ENCODE results near the gene FTSJ1. TPM values are rescaled to one million over a fixed set of nuclear protein-coding genes. Genes with fewer than 3 reads are reported as not detected.
"Not testable (repeated sequence)": the region's sequence is repeated elsewhere in the genome, so short reads cannot be mapped to it uniquely, and the experiment has no call there.

FTSJ1 gene
- total RNA-seq, 1 donor from 2014 or later = 154 TPM

DNA sequence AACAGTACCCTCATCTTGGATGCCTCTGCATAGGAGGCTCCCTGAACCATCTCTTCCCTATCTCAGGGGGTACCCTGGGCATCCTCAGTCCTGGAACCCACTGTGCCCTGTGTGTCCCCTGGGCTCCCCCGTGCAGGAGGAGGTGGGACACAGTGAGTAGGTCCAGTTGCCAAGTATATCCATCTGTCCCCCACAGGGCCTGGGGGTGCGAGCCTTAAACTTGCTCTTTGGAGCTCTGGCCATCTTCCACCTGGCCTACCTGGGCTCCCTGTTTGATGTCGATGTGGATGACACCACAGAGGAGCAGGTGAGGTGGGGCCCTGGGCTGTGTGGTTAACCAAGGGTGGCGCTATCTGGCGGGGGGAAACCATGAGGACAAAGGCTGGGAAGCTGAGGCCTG is 41.0 kb downstream of the FTSJ1 start:
- no peak for FAIRE-seq
- no peaks in the 10 kb centered on the region for H3K27me3 ChIP-seq (ENCODE audit: control insufficient read depth, insufficient read depth, low read length)
- DNase-seq (ENCODE audit: low read depth) = no peak
- TF ChIP-seq, protein P1, sequence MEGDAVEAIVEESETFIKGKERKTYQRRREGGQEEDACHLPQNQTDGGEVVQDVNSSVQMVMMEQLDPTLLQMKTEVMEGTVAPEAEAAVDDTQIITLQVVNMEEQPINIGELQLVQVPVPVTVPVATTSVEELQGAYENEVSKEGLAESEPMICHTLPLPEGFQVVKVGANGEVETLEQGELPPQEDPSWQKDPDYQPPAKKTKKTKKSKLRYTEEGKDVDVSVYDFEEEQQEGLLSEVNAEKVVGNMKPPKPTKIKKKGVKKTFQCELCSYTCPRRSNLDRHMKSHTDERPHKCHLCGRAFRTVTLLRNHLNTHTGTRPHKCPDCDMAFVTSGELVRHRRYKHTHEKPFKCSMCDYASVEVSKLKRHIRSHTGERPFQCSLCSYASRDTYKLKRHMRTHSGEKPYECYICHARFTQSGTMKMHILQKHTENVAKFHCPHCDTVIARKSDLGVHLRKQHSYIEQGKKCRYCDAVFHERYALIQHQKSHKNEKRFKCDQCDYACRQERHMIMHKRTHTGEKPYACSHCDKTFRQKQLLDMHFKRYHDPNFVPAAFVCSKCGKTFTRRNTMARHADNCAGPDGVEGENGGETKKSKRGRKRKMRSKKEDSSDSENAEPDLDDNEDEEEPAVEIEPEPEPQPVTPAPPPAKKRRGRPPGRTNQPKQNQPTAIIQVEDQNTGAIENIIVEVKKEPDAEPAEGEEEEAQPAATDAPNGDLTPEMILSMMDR (IDR thresholded peaks at IDR 0.05; ENCODE audit: insufficient read depth, low read length, severe bottlenecking) = no peak
- peaks cover 8% of the 10 kb centered on the region for H3K36me3 ChIP-seq (ENCODE audit: control insufficient read depth, insufficient read depth, low read length)
- no peak overlapping the region for H3K4me3 ChIP-seq (ENCODE audit: low read depth, low read length)

DNA sequence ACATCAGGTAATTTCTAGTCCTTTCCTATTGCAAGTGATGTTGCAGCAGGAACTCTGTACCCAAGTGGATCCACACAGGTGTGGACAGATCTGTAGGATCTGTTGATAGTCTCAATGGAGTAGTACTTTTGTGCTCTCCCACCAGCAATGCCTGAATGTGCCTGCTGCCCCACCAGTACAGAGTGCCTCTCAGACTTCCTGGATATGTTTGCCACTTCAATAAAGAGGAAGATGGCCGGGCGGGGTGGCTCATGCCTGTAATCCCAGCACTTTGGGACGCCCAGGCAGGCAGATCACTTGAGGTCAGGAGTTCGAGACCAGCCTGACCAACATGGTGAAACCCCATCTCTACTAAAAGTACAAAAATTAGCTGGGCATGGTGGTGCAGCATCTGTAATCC is 43.5 kb downstream of the FTSJ1 start:
- not testable (repeated sequence) for H3K36me3 ChIP-seq (ENCODE audit: control insufficient read depth, insufficient read depth, low read length); FAIRE-seq; H3K27me3 ChIP-seq (ENCODE audit: control insufficient read depth, insufficient read depth, low read length); H3K4me3 ChIP-seq (ENCODE audit: low read depth, low read length); DNase-seq (ENCODE audit: low read depth)

DNA sequence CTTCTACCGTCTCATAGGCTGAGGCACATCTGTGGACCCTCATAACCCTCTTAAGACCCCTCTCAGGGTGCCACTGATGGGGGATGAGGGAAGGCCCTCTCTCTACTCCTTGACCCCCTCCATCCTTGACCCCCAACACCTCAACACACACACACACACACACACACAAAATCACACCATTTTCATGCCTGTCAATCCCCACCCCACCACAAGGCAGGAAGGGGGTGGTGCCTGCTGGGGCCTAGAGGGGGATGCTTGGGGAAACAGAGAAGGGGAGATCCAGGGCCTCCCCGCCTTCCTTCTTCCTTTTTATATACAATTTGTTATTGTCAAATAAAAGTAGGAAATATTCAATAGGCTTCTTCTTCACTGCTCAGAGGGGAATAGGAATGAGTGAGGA is 44.5 kb downstream of the FTSJ1 start:
- FAIRE-seq = no peak
- H3K27me3 ChIP-seq (ENCODE audit: control insufficient read depth, insufficient read depth, low read length) = no peaks in the 10 kb centered on the region
- TF ChIP-seq, protein P1 (IDR thresholded peaks at IDR 0.05; ENCODE audit: insufficient read depth, low read length, severe bottlenecking) = no peak
- no peak for DNase-seq (ENCODE audit: low read depth)
- no peak overlapping the region for H3K4me3 ChIP-seq (ENCODE audit: low read depth, low read length)
- H3K36me3 ChIP-seq (ENCODE audit: control insufficient read depth, insufficient read depth, low read length) = peaks cover 6% of the 10 kb centered on the region

DNA sequence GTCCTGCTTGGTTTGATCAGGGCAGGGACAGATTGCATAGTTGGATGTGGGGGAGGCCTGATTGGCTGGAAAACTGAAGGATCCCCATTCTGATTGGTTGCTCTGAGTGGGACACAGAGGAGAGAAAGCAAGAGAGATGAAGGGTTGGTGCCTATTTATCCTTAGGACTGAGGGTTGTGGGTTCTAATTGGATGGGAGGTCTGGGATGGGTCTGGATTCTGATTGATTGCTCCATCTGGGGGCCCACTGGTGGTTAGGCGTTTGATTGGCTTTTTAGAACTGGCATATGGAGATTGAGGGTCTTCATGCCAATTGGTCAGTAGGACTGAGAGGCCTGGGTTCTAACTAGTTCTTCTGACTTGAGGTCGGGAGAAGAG is 45.0 kb downstream of the FTSJ1 start:
- no peaks in the 10 kb centered on the region for H3K27me3 ChIP-seq (ENCODE audit: control insufficient read depth, insufficient read depth, low read length)
- peaks cover 6% of the 10 kb centered on the region for H3K36me3 ChIP-seq (ENCODE audit: control insufficient read depth, insufficient read depth, low read length)
- FAIRE-seq = no peak
- TF ChIP-seq, protein P1 (IDR thresholded peaks at IDR 0.05; ENCODE audit: insufficient read depth, low read length, severe bottlenecking) = no peak
- H3K4me3 ChIP-seq (ENCODE audit: low read depth, low read length) = peak overlapping the region; percentile 64
- DNase-seq (ENCODE audit: low read depth) = no peak

DNA sequence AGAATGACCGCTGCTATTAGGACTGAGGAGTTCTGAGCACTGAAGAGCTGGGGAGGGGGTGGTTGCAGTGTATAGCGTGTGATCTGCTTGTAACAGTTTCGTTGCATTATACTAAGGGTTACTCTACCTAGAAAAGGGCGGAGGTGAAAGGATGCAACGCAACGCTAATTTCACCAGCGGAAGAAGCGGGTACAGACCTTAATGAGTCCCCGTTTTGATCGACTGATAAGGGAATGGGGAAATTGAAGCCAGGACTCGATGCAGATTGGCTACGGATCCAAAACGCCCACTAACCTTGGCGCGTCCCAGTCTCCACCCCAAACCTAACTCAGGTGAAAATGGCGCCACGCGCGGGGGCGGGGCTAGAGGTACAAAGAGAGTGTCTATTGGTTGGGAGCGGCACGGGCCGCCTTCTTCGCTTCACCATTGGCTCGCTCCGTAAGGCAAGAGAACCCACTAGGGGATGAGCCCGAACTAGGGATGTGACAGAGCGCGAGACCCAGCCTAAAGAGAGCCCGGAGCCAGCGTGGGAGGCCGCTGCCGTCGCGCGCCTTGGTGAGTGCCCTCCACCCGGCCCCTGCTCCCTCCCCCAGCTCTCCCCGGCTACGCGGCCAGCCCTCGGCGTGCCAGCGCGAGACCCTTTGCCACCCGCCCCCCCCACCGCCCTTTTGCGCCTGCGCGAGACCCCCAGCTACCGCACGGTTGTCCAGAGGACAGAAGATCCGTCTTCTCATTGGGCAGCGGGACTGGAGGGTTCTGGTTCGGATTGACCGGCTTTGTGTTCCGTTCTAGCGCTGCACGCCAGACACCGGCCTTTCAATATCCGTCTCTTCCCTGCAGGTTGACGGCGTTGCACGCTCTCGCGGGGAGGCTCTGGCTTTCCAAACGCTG is 45.6 kb downstream of the FTSJ1 start, which contains the start of gene EBP:
Gene EBP, plus strand, starts transcription at position 456 of the 891 bp plus-strand sequence. CDS start 1,964 bp downstream, outside the sequence.
- FAIRE-seq (peak; percentile 76), DNase-seq (ENCODE audit: low read depth) (peak; percentile 83)
- peaks cover 6% of the 10 kb centered on the region for H3K36me3 ChIP-seq (ENCODE audit: control insufficient read depth, insufficient read depth, low read length)
- TF ChIP-seq, protein P1 (IDR thresholded peaks at IDR 0.05; ENCODE audit: insufficient read depth, low read length, severe bottlenecking) = no peak
- H3K27me3 ChIP-seq (ENCODE audit: control insufficient read depth, insufficient read depth, low read length) = no peaks in the 10 kb centered on the region
- peak within 1 kb of the TSS; percentile 64 for H3K4me3 ChIP-seq (ENCODE audit: low read depth, low read length)

DNA sequence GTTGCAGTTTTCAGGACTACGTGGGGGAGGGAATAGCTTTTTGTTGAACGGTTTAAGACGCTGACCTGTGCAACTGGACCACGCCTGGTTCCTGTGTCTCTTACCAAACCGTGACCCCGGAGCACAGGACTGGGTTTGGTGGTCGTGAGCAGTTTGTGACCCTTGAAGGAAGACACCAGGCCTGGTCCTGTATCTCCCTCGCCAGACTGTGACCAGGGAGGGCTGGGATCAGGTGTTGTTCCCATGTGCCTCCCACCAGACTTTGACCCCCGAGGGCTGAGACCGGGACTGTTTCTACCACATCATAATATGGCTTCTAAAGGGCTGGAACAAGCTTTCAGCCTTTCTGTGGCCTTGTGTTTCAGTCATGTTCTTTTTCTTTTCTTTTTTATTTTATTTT is 46.3 kb downstream of the FTSJ1 start:
- no peak for FAIRE-seq
- Histone ChIP-seq H3K36me3 (ENCODE audit: control insufficient read depth, insufficient read depth, low read length) (peaks cover 4% of the 10 kb centered on the region), H3K27me3 (ENCODE audit: control insufficient read depth, insufficient read depth, low read length) (no peaks in the 10 kb centered on the region), H3K4me3 (ENCODE audit: low read depth, low read length) (peak overlapping the region; percentile 64)
- DNase-seq (ENCODE audit: low read depth) = no peak
- TF ChIP-seq, protein P1 (IDR thresholded peaks at IDR 0.05; ENCODE audit: insufficient read depth, low read length, severe bottlenecking) = no peak
